ENCODE measurements around the gene PCK2.

GRCh38 chr14:24086193-24086955 is 7.7 kb upstream of the PCK2 start:
- no peak for TF ChIP-seq MAFK (IDR thresholded peaks at IDR 0.05; ENCODE audit: low read depth, low read length)
- no peak for TF ChIP-seq CTCF (IDR thresholded peaks at IDR 0.05; ENCODE audit: control extremely low read depth in 1 of 3, insufficient read depth in 1 of 3, low read depth in 1 of 3, low read length in 3 of 3)
- no peak for TF ChIP-seq NRF1 (IDR thresholded peaks at IDR 0.05; ENCODE audit: low read depth, low read length)
- TF ChIP-seq RXRA (IDR thresholded peaks at IDR 0.05; ENCODE audit: insufficient read depth, low read depth, low read length): no peak
- no peak for TF ChIP-seq POLR2A (IDR thresholded peaks at IDR 0.05; ENCODE audit: control extremely low read depth in 1 of 2, low read depth in 2 of 2, low read length in 2 of 2)

All from H1 (cell line).